NB4 (cell line): ENCODE data around the gene WDFY3.

Source experiments
- DNase-seq: peaks from one replicate; pipeline ENCODE4 v3.0.0; 2010; ENCODE audit warnings: low read depth
- H3K4me3 ChIP-seq: one replicate; pipeline ENCODE4 v1.5.1; 2011; ENCODE audit warnings: mild to moderate bottlenecking, low read depth, low read length, moderate library complexity
- MYC ChIP-seq: IDR thresholded peaks from 2 replicates; pipeline ENCODE4 v1.6.1; 2011; ENCODE audit warnings: low read depth, low read length
- POLR2A ChIP-seq: IDR thresholded peaks from 2 replicates; pipeline ENCODE4 v1.6.1; 2011; ENCODE audit warnings: mild to moderate bottlenecking; ENCODE audit not compliant: insufficient read length; ENCODE audit errors: extremely low read depth
- TF ChIP-seq, protein P1 (sequence below): IDR thresholded peaks from one replicate; pipeline ENCODE4 v1.5.1; 2012; ENCODE audit warnings: low read depth, low read length
- TF ChIP-seq, protein P2 (sequence below): IDR thresholded peaks from 2 replicates; pipeline ENCODE4 v1.6.1; 2011; ENCODE audit warnings: low read depth, low read length

Gene WDFY3

DNA sequence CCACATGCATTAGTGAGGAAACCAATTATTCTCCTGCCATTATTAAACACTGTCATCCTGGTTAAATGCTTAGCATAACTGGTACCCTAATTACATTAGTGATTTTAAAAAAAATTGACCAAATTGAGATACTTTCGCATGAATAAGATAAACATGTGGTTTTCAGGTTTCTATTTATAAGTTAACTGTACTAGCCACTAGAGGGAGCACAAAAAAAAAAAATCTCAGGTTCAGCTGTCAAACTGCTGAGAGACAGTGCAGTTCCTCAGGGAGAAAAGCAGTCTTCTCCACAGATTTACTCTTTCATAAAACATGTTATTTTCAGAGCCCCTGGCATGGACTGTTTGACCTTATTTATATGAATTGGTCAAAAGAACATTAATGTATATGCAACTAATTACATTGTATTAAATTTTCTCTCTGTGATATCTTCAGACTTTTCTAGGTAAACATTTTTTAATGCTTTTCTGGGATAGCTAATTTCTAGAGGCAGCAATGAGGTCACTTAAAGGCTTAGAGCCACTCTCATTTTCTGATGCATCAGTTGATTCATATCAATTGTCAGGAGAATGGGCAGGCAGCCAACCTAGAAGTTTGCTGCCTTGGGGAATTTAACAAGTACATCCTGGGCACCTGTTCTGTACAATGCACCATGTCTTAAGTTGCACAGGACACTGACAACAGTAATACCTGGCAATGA, 216.1 kb downstream of the WDFY3 start:
- DNase-seq, result peak; percentile 56
- no peak for TF ChIP-seq MYC
- TF ChIP-seq, protein P1, sequence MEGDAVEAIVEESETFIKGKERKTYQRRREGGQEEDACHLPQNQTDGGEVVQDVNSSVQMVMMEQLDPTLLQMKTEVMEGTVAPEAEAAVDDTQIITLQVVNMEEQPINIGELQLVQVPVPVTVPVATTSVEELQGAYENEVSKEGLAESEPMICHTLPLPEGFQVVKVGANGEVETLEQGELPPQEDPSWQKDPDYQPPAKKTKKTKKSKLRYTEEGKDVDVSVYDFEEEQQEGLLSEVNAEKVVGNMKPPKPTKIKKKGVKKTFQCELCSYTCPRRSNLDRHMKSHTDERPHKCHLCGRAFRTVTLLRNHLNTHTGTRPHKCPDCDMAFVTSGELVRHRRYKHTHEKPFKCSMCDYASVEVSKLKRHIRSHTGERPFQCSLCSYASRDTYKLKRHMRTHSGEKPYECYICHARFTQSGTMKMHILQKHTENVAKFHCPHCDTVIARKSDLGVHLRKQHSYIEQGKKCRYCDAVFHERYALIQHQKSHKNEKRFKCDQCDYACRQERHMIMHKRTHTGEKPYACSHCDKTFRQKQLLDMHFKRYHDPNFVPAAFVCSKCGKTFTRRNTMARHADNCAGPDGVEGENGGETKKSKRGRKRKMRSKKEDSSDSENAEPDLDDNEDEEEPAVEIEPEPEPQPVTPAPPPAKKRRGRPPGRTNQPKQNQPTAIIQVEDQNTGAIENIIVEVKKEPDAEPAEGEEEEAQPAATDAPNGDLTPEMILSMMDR, result peak; percentile 29
- TF ChIP-seq, protein P2, sequence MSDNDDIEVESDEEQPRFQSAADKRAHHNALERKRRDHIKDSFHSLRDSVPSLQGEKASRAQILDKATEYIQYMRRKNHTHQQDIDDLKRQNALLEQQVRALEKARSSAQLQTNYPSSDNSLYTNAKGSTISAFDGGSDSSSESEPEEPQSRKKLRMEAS, result peak; percentile 11; the same call in 1 of the 2 replicates

DNA sequence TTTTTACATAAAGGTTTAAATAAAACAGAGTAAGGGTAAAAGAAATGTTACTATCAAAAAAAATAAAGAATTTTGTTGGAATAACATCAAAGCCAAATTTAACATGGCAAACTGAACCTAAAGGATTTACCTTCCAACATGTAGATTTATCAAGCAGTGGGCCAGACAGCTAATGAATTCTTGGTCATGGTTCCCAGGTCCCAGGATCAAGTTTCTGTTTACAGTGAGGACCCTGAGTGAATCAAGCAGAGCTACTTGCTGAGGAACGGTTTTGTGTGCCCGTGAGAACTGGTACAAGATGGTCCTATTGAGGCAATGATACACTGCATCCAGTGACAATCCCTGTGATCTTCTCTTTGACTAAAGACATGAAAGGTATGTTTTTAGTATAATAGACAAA, 226.4 kb downstream of the WDFY3 start:
- TF ChIP-seq POLR2A, result no peak
- TF ChIP-seq, protein P1, result no peak
- no peak for TF ChIP-seq MYC
- TF ChIP-seq, protein P2, result no peak
- H3K4me3 ChIP-seq, result no peak overlapping the region
- DNase-seq, result no peak

More for the DNA sequence above, 216.1 kb downstream of the WDFY3 start:
- no peak overlapping the region for H3K4me3 ChIP-seq

DNA sequence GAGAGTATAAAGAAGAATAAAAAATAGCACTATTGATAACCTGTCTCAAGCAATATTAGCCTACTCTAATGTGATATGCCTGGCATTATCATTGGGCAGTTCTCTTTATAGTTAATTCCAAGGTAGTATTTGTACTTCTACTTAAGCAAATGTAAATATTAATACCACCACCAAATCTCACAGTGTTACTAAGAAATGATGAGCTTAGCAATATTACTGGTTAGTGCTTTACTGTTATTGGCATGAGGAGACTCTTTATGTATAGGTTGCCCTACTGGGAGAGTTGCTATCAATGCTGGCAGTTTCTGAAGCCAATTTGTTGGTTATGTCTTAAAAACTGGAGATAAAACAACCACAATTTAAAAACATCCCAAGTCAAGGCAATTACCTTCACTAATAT, 227.9 kb downstream of the WDFY3 start:
- no peak for TF ChIP-seq MYC
- no peak for TF ChIP-seq POLR2A
- TF ChIP-seq, protein P1, result no peak
- TF ChIP-seq, protein P2, result no peak
- H3K4me3 ChIP-seq, result no peak overlapping the region
- no peak for DNase-seq

DNA sequence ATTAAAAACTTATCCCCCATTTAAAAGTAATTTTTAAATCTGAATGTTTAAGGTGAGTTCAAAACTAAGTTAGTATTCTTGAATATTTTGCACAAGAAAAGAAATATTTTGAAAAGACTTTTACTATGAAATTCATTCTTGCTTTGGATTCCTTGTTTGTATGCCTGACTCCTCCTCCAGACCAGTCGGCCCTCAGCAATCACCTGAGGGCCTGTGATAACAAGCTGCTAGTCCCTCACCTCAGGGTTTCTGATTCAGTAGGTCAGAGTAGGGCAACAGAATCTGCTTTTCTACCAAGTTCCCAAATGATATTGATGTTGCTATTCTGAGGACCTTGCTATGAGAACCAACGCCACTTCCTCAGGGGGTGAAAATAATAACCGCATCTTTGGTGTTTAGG, 228.8 kb downstream of the WDFY3 start:
- no peak for TF ChIP-seq MYC
- TF ChIP-seq, protein P1, result no peak
- TF ChIP-seq POLR2A, result no peak
- TF ChIP-seq, protein P2, result no peak
- DNase-seq, result no peak
- H3K4me3 ChIP-seq, result no peak overlapping the region

DNA sequence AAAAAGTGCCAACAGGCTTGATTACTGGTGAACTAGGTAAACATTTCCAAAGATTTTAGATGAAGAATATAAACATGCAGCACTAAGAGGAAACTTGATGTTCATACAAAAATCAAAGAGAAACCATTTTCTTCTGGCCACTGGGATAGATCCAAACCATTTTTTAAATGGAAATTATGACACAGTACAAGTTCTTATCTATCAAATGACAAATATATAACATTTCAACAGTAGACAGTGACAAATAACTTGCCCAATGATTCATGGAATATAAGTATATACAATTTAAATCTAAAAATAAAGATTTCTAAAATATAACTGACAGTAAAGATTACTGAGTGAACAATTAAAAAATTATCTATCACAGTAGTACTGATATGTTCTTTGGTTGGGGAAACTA, 232.5 kb downstream of the WDFY3 start:
- TF ChIP-seq POLR2A, result no peak
- no peak overlapping the region for H3K4me3 ChIP-seq

DNA sequence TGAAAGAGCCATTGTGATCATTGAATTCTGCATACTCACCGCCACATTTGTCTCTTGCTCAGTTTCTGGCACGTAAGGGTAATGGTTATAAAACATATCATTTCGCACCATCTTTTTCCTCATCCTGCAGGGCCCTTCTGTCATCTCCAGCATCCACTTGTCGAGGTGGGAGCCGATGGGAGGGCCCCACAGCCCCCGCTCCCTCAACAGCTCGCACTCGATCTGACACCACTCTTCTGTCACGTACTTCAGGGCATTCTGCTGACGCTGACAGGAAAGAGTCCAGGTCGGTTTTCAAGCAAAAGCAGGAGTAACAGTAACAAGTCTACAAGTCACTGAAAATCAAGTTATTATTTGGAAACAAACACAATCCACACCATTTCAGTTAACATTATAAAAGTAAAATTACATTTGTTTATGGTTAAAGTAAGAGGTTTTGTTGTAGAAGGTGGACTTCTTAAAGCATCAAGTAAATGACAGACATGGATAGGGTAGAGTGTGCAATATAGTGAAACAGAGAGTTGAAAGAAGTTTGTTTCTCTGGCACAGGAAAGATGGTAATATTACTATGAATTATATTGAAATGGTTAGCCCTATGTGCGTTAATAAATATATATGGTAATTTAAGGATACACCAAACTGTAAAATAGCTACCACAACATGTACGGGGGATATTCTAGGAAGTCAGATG, 233.0 kb downstream of the WDFY3 start:
- DNase-seq, result no peak
- TF ChIP-seq POLR2A, result no peak
- no peak for TF ChIP-seq MYC
- TF ChIP-seq, protein P2, result no peak
- TF ChIP-seq, protein P1, result no peak
- no peak overlapping the region for H3K4me3 ChIP-seq

More for the DNA sequence above, 232.5 kb downstream of the WDFY3 start:
- DNase-seq, result no peak
